A549 (cell line): ENCODE data around the gene POLD1. TPM values are rescaled to one million over a fixed set of nuclear protein-coding genes. Genes with fewer than 3 reads are reported as not detected.

ENCODE experiments used
- ATAC-seq, 2 experiments: fragments of 200-7000 bp in 1 of 2; fragments of >200 bp in 1 of 2; cut with Nextera tagmentation in 1 of 2; cut with Tn5 transposase in 1 of 2; 3 replicates each; pipeline versions ENCODE4 v1.8.0 to v1.9.1; 2018 to 2020; ENCODE audit warnings: mild to moderate bottlenecking in 1 of 2, moderate library complexity in 1 of 2
- CTCF ChIA-PET: fragments of 300-600 bp; sonication (Branson Sonifier 250); formaldehyde crosslinking; extraction: SDS; loops from one replicate; lab custom pipeline; 2021; ENCODE audit warnings: antibody characterized with exemption, inconsistent platforms; lab: Yijun Ruan, JAX
- POLR2A ChIA-PET: fragments of 350-600 bp; formaldehyde crosslinking; extraction: SDS; loops from one replicate; lab custom pipeline; 2021; ENCODE audit warnings: antibody characterized with exemption, inconsistent platforms; lab: Yijun Ruan, JAX
- DNase-seq, 2 experiments: peaks; one replicate each; pipeline versions ENCODE4 v3.0.0 to v3.0.0-alpha.2; 2011 to 2016; ENCODE audit warnings: low read depth in 1 of 2, low spot score in 1 of 2
- FAIRE-seq: peaks from 2 replicates; lab custom pipeline; 2011; peaks lifted over from hg19 to GRCh38; lab: Jason Lieb, UNC
- H3K27ac ChIP-seq, 2 experiments: fragments of >200 bp; sonication (Bioruptor Twin); formaldehyde crosslinking; 3 replicates each; pipeline ENCODE4 v1.5.1; 2016 to 2017
- H3K4me1 ChIP-seq: fragments of >200 bp; sonication (Bioruptor Twin); formaldehyde crosslinking; 3 replicates; pipeline ENCODE4 v1.6.1; 2016
- H3K4me2 ChIP-seq: fragments of >200 bp; sonication (Bioruptor Twin); formaldehyde crosslinking; 3 replicates; pipeline ENCODE4 v1.6.1; 2016
- H3K4me3 ChIP-seq: fragments of >200 bp; sonication (Bioruptor Twin); formaldehyde crosslinking; 3 replicates; pipeline ENCODE4 v1.5.1; 2016
- H3K9me3 ChIP-seq: fragments of >200 bp; sonication (Bioruptor Twin); formaldehyde crosslinking; 3 replicates; pipeline ENCODE4 v1.6.1; 2016
- EHMT2 ChIP-seq: fragments of 200-600 bp; sonication (generic); IDR thresholded peaks from 2 replicates; pipeline ENCODE4 v1.6.1; 2016; ENCODE audit warnings: antibody characterized with exemption, low read depth, mild to moderate bottlenecking, moderate library complexity
- ESRRA ChIP-seq: fragments of 150-350 bp; IDR thresholded peaks from 2 replicates; pipeline ENCODE4 v1.6.1; 2014; ENCODE audit warnings: mild to moderate bottlenecking, low read length, borderline replicate concordance
- FOXS1 ChIP-seq: fragments of 250-450 bp; sonication (Bioruptor Pico); IDR thresholded peaks from 2 replicates; pipeline ENCODE4 v1.5.0; 2020; ENCODE audit warnings: mild to moderate bottlenecking, moderate library complexity
- HEYL ChIP-seq: fragments of 250-450 bp; sonication (Bioruptor Pico); IDR thresholded peaks from 2 replicates; pipeline ENCODE4 v1.8.0; 2021; ENCODE audit warnings: mild to moderate bottlenecking, moderate library complexity
- HOXA7 ChIP-seq: fragments of 250-450 bp; sonication (Bioruptor Pico); IDR thresholded peaks from 2 replicates; pipeline ENCODE4 v1.5.0; 2020; ENCODE audit warnings: mild to moderate bottlenecking, moderate library complexity
- JUN ChIP-seq, 2 experiments: fragments of >200 bp; sonication (Bioruptor Twin); formaldehyde crosslinking; IDR thresholded peaks; 2 replicates in 1 of 2; 3 replicates in 1 of 2; pipeline ENCODE4 v1.6.1; 2016 to 2017
- KDM1A ChIP-seq: fragments of 200-600 bp; sonication (generic); IDR thresholded peaks from 2 replicates; pipeline ENCODE4 v1.6.1; 2016; ENCODE audit warnings: low read depth, mild to moderate bottlenecking
- MAFK ChIP-seq: fragments of 450-650 bp; IDR thresholded peaks from 2 replicates; pipeline ENCODE4 v1.6.1; 2014; ENCODE audit not compliant: partially characterized antibody
- NR3C1 ChIP-seq: fragments of >200 bp; sonication (Bioruptor Twin); formaldehyde crosslinking; IDR thresholded peaks from 3 replicates; pipeline ENCODE4 v1.6.1; 2017
- SMC3 ChIP-seq: fragments of >200 bp; sonication (Bioruptor Twin); formaldehyde crosslinking; IDR thresholded peaks from 3 replicates; pipeline ENCODE4 v1.6.1; 2018; ENCODE audit warnings: inconsistent platforms
- TFCP2L1 ChIP-seq: fragments of 250-450 bp; sonication (Bioruptor Pico); IDR thresholded peaks from 2 replicates; pipeline ENCODE4 v1.5.0; 2021; ENCODE audit warnings: mild to moderate bottlenecking
- ZFP36 ChIP-seq: fragments of 450-650 bp; IDR thresholded peaks from 2 replicates; pipeline ENCODE4 v1.6.1; 2014; ENCODE audit warnings: borderline replicate concordance; ENCODE audit not compliant: partially characterized antibody
- ZSCAN20 ChIP-seq: fragments of 250-450 bp; sonication (Bioruptor Pico); IDR thresholded peaks from 2 replicates; pipeline ENCODE4 v1.8.0; 2022; ENCODE audit warnings: mild to moderate bottlenecking, moderate library complexity
- WGBS: methylation state at CpG from one replicate; pipeline ENCODE4 v1.1.6; 2017; ENCODE audit errors: missing lambda C conversion rate; 5-methylcytosine and 5-hydroxymethylcytosine counted together
- polyA plus RNA-seq, 4 experiments: library from polyadenylated mRNA; depleted of rRNA in 3 of 4; stranded (reverse); fragments of >200 nt; fragmentation: RNase III in 1 of 4; extraction: RNeasy Plus Mini Kit Qiagen cat#74134 plus additional on column Dnase treatment in 1 of 4; gene quantifications; 2 replicates in 3 of 4; 3 replicates in 1 of 4; pipeline ENCODE4 v1.2.3, GENCODE V29; 2011 to 2017
- TF ChIP-seq, protein P1 (sequence below): IDR thresholded peaks from 2 replicates; pipeline ENCODE4 v1.6.1; 2012; ENCODE audit warnings: low read depth, borderline replicate concordance
- TF ChIP-seq, protein P2 (sequence below): IDR thresholded peaks from 2 replicates; pipeline ENCODE4 v1.6.1; 2012

POLD1 gene
- polyA plus RNA-seq, 2 of the 4 experiments (the other 2 are of a cell fraction): 26.1 to 88.8 TPM

DNA sequence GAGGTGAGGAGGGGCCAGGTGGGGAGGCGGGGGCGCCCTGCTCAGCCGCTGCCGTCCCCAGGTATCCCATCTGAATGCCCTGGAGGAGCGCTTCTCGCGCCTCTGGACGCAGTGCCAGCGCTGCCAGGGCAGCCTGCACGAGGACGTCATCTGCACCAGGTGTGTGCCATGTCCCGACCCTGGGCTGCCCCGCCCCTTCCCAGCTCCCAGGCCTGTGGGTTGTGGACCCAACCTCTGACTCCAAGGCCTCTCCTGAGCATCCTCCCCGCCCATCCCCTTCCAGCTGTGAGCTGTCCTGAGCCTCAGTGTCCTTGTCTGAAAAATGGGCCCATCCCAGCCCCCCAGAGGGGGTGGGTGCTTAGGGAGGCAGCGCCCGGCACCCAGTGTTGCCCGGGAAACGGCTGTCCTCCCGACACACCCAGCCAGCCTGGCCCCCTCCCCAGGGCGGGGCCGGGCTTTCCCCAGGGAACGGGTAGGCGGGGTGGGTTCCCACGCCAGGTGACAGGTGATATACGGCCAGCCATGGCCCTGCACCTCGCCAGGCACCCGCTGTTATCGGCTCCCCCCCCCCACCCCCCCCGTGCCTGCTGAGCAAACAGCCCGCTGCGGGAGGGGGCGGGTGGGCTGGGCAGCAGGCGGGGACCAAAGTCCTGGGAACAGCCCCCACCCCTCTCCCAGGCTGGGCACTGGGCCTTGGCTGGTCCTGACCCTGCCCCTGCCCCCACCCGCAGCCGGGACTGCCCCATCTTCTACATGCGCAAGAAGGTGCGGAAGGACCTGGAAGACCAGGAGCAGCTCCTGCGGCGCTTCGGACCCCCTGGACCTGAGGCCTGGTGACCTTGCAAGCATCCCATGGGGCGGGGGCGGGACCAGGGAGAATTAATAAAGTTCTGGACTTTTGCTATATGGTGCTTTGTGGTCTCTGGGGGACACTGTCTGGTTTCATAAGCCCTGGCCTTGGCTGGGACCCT lies 33.2 kb downstream of the POLD1 start:
- ChIA-PET POLR2A (no interaction called here), CTCF (interaction anchor here (1.0 to 3.0 kb wide), 6 partner anchors 9 to 60 kb away, joined by 3 to 18 read pairs (median 3); no protein-coding TSS in a partner anchor)
- TF ChIP-seq, protein P1, sequence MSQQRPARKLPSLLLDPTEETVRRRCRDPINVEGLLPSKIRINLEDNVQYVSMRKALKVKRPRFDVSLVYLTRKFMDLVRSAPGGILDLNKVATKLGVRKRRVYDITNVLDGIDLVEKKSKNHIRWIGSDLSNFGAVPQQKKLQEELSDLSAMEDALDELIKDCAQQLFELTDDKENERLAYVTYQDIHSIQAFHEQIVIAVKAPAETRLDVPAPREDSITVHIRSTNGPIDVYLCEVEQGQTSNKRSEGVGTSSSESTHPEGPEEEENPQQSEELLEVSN: no peak
- TF ChIP-seq, protein P2, sequence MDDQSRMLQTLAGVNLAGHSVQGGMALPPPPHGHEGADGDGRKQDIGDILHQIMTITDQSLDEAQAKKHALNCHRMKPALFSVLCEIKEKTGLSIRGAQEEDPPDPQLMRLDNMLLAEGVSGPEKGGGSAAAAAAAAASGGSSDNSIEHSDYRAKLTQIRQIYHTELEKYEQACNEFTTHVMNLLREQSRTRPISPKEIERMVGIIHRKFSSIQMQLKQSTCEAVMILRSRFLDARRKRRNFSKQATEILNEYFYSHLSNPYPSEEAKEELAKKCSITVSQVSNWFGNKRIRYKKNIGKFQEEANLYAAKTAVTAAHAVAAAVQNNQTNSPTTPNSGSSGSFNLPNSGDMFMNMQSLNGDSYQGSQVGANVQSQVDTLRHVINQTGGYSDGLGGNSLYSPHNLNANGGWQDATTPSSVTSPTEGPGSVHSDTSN: 0 out of 2 replicates have a peak, but pooled peaks have one; percentile 18
- Histone ChIP-seq H3K27ac (no peak overlapping the region), H3K4me1 (no peaks in the 10 kb centered on the region), H3K9me3 (no peaks in the 10 kb centered on the region), H3K4me2 (no peak overlapping the region), H3K4me3 (no peak overlapping the region)
- DNase-seq: peak in 1 of 2 experiments; percentile 44
- WGBS: 81% methylated on average over 18 of the region's 42 CpGs
- no peak for FAIRE-seq
- ATAC-seq: peak in 1 of 2 experiments; percentile 1; a peak in 2 of 6 replicates

DNA sequence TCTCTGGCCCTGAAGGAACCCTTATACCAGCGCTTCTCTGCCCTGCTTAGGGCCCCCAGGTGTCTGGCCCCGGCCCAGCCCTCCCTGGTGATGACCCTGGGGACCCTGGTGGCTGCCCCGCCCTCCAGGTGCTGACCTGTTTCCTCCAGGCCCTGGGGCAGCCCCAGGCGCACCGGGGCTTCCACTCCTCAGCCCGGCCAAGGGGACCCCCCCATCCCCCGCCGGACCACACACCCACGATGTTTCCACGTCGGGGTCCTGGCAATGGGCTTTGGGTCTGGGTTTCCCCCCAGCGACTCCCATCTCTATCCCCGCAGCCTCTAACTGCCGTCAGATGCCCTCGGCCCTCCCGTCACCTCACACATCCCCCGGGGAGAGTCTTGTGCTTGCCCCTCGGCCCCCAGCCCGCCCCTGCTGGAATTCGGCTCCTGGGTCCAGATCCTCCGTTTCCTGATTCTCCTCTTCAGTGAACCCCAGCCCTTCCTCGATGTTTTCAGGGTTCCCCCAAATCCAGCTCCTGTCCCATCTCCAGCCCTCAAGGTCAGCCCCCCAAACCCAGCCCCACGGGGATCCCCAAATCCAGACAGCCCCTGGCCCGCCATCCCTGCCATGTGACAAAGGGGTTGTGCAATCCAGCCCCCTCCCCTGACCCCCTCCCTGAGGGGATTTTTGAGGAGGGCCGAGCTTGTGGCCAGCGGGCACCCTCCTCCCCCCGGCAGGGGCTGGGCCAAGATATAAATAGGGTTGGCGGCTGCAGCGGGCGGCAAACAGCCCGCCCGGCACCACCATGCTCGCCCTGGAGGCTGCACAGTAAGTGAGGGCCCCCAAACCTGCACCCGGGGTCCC lies 34.3 kb downstream of the POLD1 start, which contains the start of gene SPIB:
Gene SPIB (plus strand): TSS at position 763 of the 846 bp plus-strand sequence. CDS start 25 bp downstream, at position 788.
- H3K4me2 ChIP-seq: no peak within 1 kb of the TSS
- POLR2A ChIA-PET: no interaction called here
- DNase-seq: no peak
- no peak within 1 kb of the TSS for H3K27ac ChIP-seq
- TF ChIP-seq ESRRA (no peak), NR3C1 (no peak), JUN (IDR thresholded peaks at IDR 0.05) (0 out of 5 replicates have a peak, but pooled peaks of 1 of the 2 experiments have one; percentile 17)
- no peak for ATAC-seq
- no peaks in the 10 kb centered on the region for H3K9me3 ChIP-seq
- H3K4me1 ChIP-seq: no peaks in the 10 kb centered on the region
- FAIRE-seq: no peak
- H3K4me3 ChIP-seq: no peak within 1 kb of the TSS
- CTCF ChIA-PET: interaction anchor here (0.7 to 1.5 kb wide), 5 partner anchors 8 to 59 kb away, joined by 3 to 4 read pairs (median 3); no protein-coding TSS in a partner anchor
- 75% methylated on average over 29 of the region's 34 CpGs for WGBS

DNA sequence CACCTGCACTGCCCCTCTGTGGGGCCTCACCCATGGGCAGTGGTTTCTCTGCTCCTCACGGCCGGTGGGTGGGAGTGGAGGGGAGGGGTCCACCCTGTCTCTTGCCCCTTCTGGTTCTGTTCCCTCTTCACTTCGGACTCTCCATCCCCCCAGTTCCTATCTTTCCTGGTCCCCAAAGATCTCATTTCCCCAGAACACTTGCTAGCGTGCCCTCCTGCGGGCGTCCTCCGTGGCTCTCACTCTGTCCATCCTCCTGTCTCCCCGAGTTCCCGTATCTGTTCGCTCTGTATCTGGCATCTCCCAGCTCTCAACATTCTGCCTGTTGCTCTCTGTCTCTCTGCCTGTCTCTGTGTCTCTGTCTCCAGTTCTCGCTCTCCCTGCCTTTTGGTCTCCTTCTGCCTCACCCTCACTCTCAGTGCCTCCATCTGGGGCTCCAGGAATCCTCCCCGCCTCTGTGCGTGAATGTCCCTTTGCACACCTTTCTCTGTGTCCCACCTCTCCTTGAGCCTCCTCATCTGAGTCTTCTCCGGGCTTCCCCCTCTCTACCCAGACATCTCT lies 35.0 kb downstream of the POLD1 start:
- CTCF ChIA-PET: interaction anchor here (1.0 to 1.3 kb wide), 3 partner anchors 17 to 50 kb away, joined by 3 to 4 read pairs (median 4); no protein-coding TSS in a partner anchor
- TF ChIP-seq FOXS1 (CRISPR knock-in tag): no peak
- no peak for TF ChIP-seq ZSCAN20 (CRISPR knock-in tag)
- no peak for TF ChIP-seq ZFP36
- TF ChIP-seq HEYL (CRISPR knock-in tag): no peak
- TF ChIP-seq KDM1A: no peak
- TF ChIP-seq EHMT2: no peak
- TF ChIP-seq MAFK: no peak
- TF ChIP-seq SMC3: no peak
- no peak for TF ChIP-seq NR3C1
- TF ChIP-seq TFCP2L1: no peak
- TF ChIP-seq HOXA7 (CRISPR knock-in tag): no peak
- FAIRE-seq (no peak), ATAC-seq (peak in 1 of 2 experiments; percentile 7; a peak in 3 of 6 replicates), DNase-seq (no peak)
- POLR2A ChIA-PET: no interaction called here
- no peak overlapping the region for H3K27ac ChIP-seq
- no peaks in the 10 kb centered on the region for H3K9me3 ChIP-seq
- no peaks in the 10 kb centered on the region for H3K4me1 ChIP-seq
- H3K4me3 ChIP-seq: no peak overlapping the region
- 68% methylated on average over 14 of the region's 14 CpGs for WGBS
- no peak overlapping the region for H3K4me2 ChIP-seq
